HG03354 (cell line): ENCODE measurements around the gene FKRP.
"Not testable (repeated sequence)": the region's sequence is repeated elsewhere in the genome, so short reads cannot be mapped to it uniquely, and the experiment has no call there.

Experiments
- ATAC-seq: cut with Tn5 transposase; IDR thresholded peaks from one replicate; pipeline ENCODE4 v1.9.1; 2021; ENCODE audit warnings: mild to moderate bottlenecking; ENCODE audit not compliant: unreplicated experiment, poor library complexity, severe bottlenecking

Gene FKRP, protein sequence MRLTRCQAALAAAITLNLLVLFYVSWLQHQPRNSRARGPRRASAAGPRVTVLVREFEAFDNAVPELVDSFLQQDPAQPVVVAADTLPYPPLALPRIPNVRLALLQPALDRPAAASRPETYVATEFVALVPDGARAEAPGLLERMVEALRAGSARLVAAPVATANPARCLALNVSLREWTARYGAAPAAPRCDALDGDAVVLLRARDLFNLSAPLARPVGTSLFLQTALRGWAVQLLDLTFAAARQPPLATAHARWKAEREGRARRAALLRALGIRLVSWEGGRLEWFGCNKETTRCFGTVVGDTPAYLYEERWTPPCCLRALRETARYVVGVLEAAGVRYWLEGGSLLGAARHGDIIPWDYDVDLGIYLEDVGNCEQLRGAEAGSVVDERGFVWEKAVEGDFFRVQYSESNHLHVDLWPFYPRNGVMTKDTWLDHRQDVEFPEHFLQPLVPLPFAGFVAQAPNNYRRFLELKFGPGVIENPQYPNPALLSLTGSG

DNA sequence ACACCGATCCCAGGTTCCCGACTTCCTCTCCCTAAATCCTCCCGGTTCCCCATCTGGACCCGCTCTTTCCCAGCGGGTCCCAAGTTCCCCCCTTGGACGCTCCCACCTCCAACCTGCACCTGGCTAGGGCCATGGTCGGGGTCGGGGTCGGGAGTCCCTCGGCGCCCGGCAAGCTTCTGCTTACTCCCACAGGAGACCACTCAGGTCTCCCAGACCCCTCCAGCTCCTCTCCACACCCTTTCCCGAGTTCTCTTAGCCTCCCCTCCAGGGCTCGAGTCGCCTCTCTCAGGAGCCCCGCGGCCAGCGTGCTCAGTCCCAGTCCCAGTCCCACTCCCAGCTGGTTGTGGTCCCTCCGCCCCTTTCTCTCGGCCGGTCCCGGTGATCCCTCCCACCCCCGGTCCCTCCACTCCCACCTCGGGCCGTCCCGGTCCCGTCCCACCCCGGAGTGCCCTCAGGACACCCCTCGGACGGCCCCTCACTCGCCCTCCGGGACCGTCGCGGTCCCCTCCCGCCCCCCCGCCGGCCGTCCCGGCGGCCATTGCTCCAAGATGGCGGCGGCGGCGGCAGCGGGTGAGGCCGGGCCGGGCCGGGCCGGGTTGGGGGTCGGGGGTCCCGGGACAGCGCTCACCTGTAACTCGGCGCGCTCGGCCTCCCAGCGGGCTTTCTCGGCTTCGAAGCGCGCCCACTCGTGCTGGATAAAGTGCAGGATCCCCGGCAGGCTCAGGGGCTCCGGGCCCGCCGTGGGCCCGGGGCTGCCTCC lies at the start of gene FKRP:
Gene FKRP, plus strand, starts transcription at position 537 of the 760 bp plus-strand sequence. CDS start 9,394 bp downstream, outside the sequence.
- ATAC-seq = peak; percentile 43

DNA sequence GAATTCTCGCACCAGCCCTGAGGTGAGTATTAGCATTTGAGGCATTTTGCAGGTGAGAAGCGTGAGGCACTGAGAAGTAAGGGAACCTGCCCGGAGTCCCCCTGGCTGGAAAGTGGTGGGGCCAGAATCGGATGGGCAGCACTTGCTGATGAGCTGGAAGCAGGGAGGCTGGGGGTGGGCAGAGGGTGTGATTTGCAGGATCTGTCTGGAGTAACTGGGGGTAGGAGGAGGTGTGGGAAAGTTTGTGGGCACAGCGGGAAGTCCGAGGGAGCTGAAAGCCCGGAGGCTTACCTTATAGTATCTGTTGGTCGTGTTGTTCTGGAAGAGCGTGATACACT lies 49.0 kb upstream of the FKRP start:
- no peak for ATAC-seq

DNA sequence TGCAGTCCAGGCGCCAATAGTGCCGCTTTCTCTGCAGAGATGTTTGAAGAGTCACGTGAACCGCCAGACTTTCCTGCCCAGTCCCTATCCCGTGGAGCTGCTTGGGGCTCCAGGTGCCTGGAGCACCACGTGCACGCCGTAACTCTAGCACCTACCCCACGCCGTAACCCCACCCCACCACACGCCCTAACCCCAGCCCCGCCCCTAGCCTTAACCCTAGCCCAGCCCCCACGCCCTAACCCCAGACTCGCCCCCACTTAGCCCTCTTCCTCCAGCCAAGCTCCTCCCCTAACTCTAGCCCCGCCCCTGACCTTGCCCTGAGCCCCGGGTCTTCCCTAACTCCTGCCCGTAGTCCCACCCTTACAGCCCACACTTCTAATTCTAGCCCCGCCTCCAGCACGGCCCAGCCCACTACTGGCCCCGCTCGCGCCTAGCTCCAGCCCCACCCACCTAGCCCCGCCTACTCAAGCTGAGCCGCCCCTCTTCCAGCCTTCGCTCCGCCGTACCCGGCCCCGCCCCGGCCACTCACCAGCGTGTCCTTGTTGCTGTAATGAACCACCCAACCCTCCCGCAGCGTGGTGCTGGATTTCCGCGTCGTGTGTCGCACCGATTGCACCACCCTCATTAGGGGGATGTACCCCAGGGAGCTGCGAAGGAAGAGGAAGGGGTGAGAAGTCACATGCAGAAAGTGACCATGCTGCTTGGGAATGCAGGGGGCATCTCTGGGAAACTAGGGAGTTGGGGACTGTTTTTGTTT lies 48.5 kb upstream of the FKRP start:
- no peak for ATAC-seq

DNA sequence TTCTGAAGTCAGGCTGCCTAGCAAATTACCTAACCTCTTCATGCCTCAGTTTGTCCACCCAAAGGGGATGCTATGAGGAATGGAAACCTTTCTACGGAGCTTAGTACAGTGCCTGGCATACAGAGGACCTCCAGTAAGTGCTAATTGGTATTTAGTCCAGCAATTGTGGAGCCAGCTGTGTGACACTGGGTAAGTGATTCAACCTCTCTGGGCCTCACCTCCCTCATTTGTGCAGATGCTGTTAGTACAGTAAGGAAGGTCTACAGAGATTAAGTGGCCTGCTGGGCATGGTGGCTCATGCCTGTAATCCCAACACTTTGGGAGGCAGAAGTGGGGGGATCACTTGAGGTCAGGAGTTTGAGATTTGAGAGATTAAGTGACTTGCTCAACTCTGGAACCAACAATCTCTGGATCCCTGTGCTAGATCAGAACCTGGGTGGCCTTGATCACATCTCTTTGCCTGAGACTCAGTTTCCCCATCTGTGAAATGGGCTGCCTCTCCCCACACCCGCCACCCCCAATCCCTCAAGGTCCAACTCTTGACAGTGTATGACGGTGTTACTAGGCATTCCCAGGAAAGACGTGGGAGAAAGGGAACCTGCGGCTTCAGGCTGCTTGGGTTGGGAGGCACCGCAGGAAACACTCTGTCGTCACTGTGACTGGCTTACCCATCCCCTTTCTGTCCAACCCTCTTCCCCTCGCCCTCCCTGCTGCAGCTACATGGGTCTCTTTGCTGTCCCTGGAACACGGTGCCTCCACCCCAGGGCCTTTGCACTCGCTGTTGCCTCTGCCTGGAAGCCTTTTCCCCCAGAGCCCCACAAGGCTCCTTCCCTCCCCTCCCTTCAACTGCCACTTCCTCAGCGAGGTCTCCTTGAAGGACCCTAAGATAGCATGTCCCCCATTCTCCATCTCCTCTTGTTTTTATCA lies 47.2 kb upstream of the FKRP start:
- ATAC-seq = no peak

DNA sequence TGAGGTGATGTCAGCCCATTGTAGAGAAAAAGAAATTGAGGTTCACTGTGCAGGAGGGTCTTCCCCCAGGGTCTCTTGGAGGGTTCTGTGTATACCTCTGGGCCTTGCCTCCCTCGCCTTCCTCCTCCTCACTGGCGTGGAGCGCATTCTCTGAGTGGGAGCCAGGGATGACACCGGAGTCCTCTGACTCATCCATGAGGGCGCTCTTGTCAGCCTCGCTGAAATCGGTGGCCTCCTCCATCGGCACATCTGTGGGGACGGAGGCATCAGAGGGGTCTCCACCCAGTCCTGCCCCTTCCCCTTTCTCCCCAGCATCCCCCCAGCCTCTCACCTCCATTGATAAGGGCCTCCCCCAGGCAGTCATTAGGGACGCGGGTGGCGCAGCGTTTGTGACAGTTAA lies 45.2 kb upstream of the FKRP start:
- no peak for ATAC-seq

DNA sequence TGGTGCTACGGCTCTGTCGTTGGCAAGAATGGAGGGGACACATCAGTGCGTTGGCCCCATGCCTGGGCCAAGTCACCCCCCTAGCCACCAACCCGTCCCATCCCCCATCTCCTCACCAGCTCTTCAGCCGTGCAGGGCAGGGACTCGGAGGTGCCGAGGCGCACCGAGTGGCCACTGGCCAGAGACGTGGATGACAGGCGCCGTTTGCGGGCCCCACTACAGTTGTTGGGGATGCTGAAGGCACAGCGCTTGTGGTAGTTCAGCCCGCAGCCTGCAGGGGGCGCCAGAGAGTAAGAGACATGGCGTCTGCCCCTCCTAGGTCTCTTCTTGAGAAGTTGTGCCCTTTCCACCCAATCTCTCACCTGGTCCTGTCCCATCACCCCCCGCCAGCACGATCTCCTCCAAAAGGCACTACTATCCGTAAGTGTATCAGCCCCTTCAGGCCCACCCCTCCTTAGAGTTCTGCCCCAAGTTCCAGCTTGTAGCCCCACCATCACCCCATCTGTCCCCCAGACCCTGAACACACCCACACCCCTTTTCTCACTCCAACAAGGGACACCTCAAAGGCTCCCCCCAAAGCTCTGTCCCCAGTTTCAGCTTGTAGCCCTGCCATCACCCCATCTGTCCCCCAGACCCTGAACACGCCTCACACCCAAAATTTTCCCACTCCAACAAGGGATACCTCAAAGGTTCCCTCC lies 41.3 kb upstream of the FKRP start:
- no peak for ATAC-seq

DNA sequence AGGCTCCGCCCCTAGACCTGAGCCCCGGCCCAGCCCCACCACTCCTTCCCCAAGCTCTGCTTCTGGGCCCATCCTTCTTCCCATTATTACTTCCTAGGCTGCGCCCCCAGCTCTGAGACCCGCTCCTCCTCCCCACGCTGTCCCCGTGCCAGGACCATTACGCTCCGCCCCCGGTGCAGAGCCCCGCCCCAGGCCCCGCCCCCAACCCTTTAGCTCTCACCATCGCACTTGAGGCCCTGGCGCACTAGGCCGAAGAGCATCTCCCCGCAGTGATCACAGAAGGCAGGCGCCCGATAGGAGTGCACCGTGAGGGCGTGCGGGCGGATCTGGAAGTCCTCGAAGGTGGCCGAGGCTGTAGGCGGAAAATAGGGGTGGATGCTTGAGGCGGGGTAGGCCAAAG lies 35.2 kb upstream of the FKRP start:
- ATAC-seq = no peak

DNA sequence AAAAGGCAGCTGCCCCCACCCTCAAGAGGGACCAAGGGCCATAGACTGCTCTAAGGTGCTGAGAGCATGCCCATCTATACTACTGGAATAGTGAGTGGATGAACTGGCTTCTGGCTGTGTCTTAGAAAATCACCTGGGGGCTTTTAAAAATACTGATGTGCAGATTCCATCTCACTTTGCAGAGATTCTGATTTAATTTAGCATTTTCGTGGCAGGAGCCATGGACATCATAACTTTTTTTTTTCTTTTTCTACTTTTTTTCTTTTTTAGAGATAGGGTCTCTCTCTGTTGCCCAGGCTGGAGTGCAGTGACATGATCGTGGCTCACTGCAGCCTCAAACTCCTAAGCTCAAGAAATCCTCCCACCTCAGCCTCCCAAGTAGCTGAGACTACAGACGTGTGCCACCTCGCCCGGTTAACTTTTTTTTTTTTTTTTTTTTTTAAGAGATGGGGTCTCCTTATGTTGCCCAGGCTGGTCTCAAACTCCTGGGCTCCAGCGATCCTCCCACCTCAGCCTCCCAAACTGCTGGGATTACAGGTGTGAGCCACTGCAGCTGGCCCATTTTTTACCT lies 33.0 kb upstream of the FKRP start:
- ATAC-seq = not testable (repeated sequence)

DNA sequence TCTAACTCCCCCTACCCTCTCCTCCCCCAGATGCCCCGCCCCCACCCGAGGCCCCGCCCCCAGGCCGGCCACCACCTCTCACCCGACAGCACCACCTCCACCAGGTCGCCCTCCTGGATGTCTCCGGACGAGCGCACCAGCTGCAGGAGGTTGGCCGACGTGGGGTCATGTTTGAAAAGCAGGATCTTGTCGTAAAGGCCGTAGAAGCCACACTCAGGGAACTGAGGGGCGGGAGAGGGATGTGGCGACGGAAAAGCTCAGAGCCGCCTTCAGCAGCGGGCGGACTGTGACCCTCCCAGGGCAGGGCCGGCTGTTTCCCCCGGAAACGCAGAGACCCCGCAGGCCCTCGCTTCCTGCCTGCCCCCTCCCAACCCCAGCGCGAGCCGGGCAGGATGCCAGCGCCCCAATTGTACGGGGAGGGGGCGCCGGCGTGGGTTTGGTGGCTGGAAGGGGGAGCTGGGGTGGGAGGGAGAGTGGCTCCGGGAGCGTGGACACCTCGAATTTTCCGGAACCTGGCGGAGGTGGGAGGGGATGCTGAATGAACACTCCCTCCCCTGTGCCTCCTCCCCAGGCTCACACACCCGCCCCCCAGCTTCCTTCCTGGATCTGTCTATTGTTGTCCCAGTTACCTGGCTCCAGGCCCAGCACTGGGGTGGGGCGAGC lies 31.9 kb upstream of the FKRP start:
- no peak for ATAC-seq

DNA sequence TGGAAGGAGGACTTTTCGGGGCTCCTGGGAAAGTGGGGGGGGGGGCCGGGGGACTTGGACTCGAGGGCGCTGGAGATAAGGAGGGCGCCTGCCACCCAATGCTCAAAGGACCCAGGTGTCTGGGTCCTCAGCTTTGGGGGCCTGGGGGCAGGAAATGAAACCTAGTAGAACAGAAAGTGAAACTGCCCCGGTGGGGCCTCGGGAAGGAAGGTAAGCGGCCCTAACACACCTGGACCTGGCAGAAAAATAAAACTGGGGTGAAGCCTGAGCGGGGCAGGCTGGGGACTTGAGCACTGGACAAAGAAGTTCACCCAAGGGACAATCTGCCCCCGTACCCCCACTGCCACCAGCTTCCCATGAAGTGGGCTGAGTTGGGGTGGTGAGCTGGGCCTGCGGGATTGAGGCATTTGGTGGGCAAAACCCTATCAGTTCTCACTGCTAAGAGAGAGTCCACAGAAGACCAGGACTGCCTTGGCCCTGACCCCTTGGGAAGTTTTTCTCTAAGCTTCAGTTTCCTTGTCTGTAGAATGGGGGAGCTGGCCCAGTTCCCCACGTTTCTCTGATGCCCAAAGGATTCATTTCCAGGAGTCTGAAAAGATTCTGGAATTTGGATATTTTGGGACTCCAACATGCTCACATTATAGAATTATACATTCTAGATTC lies 31.3 kb upstream of the FKRP start:
- ATAC-seq = no peak

DNA sequence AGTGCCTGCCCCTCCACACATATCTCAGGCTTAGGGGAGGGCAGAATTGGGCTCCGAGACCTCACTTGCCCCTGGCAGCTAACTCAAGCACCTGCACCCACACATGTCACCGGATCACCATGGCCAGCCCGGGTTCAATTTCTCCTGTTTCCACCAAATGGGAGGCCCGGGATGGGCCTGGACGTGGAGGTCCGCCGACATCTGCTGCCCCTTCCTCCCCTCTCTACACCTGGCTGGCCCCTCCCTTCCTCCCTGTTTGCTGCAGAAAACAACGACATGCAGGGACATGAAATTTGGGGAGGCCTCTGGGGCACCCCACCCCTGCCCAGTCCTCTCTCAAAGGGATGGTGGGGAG lies 30.3 kb upstream of the FKRP start:
- no peak for ATAC-seq

DNA sequence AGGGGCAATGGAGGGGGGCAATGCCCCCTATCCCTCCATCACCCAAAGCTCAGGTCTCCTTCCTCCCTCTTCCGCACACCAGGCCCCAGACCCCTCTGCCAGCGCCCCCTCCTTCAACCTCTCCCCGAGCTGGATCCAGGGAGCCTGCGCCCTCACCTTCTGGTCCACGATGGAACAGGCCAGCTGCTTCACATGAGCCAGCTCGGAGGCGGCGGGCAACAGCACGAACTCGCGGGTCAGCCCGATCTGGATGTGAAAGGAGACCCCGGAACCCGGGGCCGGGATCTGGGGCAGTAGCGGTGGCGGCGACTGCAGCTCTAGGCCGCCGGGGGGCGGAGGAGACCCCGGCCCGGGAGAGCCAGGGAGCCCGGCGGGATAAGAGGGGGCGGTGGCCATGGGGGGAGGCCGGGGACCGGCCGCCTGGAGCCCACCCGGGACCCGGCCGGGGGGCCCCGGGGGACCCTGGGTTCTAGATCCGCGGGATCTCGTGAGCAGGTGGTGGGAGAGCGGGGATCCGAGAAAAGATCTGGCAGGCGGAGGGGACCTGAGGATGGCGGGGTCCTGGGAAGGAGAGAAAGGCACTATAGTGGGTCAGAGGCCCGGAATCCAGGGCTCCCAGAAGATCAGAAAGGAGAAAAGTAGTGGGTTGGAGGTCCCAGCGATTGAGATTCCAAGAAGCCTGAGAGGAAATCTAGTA lies 29.7 kb upstream of the FKRP start:
- ATAC-seq = no peak

DNA sequence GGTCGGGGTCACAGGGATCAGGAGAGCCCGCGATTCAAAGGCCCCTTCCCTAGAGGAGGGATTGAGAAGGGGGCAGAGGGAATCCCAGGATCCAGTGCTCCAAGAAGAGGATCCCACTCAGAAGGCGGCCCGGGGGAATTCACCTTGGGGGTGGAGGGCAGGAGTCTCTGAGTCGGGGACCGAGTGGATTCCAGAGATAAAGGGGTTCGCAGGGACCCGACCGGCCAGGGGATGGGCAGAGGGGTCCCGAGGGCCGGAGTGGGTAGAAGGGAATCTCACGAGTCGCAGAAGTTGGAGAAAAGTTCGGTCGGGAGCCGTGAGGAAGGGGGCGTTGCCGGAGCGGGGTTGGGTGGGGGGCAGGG lies 29.2 kb upstream of the FKRP start:
- no peak for ATAC-seq

DNA sequence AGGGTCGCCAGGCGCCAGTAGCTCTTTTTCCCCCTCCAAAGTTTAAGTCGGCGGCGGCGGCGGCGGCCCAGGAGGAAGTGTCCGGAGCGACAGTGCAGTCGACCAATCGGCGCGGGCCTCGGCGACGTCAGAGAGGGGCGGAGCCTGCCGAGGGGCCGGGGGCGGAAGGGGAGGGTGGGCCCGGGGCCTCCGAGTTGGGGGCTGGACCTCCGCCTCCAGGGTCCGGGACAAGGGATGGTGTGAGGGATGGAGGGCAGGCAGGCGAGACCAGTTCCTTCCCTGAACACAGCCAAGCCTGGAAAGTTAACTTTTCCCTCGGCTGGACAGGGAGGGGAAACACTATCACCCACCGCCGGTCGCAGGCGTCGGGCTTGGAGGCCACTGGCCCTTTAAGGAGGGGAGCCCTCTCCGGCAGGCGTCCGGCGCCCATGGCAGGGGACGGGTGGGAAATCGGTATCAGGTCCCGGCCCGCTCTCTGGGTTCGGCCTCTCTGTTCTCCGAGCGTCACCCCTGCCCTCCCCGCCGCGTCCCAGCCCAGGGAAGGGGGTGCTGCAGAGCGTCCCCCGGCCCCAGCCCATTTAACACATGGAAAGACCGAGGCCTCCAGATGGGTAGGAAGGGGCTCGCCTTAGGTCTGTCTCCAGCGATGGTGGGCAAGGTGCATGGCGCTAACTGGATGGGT lies 28.7 kb upstream of the FKRP start, which contains the start of gene PRKD2:
Gene PRKD2, minus strand, starts transcription at position 81 of the 682 bp plus-strand sequence. CDS start 744 bp downstream, outside the sequence.
- ATAC-seq = peak; percentile 36

DNA sequence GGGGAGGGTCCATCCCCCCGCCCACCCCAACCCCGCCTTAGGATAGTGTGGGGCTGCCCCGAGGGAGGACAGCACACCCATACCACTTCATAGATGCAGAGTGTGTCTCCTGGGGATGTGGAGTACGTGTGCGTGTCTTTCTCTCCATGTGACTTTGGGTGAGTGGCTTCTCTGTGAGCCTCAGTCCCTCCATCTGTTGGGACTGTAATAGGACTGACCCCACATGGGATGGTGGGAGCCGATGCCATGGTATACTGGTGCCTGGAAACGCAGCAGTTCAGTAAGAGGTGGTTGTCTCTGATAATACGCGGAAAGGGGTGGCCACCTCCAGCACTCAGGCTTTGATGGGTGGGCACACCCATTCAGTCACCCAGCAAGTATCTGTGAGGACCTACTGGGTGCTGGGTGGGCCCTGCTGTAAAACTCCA lies 28.1 kb upstream of the FKRP start:
- no peak for ATAC-seq

DNA sequence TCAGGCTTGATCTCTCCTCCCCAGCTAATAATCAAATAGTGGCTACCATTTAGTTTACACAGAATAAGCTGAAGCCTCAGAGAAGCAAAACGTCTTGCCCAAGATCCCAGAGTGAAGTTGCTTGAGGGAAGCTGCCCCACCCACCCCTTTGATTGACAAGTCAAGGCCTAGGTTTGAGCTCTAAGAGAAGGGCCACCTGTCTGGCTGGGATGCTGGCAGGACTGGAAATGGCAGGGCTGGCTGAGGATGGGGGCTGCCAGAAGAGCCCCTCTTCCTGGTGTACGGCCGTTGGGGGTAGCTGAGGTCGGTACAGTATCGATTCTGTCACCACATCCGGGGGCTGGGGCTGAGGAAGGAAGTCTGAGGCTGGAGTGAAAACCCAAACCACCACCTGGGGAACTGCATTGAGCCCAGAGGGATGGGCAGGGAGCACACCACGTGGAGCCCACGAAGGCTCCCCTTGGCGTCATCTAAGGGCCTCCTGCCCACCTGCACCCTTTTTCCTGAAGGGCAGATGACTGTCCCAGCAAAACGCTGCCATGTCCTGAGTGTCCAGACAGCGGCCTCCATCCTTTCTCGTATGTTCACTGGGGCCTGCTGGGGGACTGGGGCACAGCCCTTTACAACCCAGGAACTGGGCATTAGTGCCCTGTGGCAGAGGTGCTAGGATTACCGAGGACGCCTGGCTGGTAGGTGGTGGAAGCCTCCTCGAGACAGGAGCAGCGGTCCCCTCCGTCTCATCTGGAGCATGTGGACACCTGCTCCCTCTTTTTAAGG lies 27.5 kb upstream of the FKRP start:
- peak; percentile 26 for ATAC-seq
